GM19455 (cell line): Measurements from ENCODE around the gene SPATA2.

Source experiments
- ATAC-seq: cut with Tn5 transposase; IDR thresholded peaks from one replicate; pipeline ENCODE4 v1.9.1; 2021; ENCODE audit not compliant: unreplicated experiment

The SPATA2 gene

DNA sequence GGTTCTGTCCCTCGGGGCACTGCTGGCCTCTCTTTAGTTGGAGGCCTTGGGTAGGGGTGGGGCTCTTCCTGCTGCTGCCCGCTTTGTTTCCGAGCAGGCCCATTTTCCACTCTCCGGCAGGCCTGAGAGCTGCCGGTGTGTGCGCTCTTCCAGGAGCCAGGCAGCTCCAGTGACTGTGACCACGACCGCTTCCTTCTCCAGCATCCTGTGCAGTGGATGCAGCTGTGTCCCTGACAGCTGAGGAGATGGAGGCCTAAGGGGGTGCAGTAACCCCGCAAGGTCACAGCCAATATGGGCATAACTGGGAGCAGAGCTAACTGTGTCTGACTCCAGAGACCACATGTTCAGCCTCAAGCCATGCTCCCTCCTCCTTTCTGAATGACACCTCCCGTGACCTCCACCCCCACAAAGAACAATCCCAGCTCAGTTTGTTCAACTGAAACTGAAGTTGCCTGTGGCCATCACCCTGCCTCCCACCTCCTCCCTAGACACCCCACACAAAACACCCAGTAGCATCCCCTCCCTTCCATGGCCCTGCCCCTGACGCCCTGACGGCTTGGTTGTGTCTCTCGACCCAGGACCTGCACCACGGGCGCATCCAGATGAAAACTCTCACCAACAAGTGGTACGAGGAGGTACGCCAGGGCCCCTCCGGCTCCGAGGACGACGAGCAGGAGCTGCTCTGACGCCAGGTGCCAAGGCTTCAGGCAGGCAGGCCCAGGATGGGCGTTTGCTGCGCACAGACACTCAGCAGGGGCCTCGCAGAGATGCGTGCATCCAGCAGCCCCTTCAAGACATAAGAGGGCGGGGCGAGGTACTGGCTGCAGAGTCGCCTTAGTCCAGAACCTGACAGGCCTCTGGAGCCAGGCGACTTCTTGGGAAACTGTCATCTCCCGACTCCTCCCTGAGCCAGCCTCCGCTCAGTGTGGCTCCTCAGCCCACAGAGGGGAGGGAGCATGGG is 27.8 kb downstream of the SPATA2 start:
- no peak for ATAC-seq

DNA sequence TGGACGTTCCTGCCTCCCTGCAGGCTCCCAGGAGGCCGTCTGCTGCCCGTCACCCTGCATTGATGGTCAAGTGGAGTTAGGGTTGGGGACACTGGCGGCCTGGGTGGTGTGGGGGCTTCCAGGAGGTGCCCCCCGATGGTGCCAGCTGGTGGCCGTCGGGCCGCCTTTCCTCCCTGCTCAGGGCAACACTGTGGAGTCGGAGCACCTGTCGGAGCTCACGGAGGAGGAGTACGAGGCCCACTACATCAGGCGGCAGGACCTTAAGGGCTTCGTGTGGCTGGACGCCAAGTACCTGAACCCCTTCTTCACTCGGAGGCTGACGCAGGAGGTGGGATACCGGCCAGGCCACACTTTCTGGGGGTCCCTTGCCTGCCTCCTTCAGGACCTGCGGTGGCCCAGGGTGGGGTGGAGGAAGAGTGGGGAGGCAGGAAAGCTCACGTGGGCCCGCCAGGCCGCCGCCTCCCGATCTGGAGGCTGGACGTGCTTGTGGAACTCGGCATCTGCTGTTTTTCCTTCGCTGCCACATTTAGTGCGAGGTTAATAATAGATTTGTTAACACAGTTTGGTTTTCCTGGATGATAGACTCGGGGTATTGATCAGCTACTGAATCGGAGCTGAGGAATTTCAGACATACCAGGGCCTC is 28.6 kb downstream of the SPATA2 start:
- ATAC-seq = no peak

DNA sequence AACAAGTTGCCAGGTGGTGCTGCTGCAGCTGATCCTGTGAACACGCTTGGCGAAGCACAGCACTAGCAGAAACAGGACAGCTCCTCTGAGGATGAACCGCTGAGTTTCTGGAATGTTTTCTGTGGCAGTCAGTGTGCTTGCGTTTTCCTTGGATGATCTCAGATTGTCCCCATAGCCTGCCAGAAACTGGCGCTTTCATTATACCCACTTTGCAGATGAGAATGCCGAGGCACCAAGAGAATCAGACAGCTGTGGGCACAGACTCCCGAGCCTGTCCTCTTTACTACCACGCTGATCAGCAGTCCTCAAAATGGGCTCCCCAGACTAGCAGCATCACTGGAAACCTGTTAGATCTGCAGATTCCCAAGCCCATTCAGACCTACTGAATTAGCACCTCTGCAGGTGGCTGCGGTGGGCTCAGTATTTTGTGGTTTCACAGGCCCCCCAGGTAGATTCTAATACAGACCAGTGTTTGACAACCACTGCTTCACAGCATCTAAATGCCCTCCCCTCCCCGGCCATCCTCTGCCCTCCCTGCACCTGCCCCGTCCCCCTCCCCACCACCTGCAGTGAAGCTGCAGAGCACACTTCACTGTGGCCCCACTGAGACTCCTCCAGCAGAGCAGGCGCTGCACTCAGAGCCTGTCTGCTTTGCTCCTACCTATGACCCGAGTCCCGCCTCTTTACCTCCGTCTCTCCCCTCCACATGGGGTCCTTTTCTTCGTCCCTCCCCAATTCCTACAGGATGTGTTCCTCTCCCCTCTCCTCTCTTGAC is 29.6 kb downstream of the SPATA2 start:
- no peak for ATAC-seq

DNA sequence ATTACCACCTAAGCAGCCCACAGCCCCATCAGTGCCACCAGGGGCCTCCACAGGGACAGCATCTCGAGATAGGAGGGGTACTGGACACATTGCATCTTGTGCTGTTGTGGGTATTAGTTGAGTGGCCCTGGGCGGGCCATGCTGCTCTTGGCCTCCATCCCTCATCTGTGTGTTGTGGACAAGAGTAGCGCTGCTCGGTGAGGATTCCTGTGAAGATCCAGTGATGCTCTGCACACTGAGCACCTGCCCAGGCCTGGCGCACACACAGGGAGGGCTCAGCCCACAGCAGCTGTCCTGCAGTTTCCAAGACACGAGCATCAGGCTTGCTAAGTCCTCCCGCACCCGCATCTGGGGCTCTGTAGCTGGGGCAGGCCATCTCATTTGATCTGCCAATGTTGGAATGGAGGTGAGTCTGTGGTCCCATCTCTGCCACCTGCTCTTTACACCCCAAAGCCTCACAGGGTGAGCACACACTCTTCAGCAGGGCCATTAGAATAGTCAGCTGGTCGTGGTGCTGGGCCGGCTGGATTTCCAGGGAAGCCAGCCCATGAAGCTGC is 32.0 kb downstream of the SPATA2 start:
- ATAC-seq = no peak

DNA sequence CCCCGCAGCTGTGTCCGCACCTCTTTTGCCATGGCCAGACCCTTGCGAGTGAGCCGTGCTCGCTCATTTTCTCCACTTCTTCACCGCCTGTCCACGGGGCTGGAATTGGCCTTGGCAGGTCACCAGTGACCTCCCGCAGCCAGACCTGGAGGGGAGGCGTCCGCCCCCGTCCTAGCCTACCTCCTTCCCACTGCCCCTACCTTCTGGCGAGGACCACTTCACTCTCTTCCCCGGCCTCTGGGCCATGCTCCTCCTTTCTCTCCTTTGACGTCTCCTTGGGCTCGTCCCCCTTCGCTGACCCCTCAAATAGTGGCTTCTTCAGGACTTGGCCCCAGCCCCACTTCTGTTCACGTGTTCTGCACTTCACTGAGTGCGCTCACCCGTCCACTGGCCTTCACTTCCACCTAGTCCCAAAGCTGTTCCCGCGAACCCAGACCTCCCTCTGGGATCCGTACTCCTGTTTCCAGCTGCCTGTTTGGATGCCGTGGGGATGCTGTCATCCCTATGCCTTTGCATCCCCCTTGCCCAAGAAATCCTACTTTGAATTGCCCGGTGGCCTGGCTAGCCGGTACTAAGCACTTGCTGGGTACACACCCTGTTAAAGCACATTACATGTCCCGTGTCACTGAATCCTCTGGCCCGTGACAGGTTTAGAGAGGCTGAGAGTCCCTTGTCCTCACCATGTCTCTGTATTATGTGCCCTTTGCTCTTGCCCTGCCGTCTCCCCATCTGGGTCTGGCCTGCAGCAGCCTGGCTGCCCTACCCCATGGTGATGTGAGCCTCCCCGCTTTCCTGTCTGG is 33.0 kb downstream of the SPATA2 start:
- ATAC-seq = no peak

DNA sequence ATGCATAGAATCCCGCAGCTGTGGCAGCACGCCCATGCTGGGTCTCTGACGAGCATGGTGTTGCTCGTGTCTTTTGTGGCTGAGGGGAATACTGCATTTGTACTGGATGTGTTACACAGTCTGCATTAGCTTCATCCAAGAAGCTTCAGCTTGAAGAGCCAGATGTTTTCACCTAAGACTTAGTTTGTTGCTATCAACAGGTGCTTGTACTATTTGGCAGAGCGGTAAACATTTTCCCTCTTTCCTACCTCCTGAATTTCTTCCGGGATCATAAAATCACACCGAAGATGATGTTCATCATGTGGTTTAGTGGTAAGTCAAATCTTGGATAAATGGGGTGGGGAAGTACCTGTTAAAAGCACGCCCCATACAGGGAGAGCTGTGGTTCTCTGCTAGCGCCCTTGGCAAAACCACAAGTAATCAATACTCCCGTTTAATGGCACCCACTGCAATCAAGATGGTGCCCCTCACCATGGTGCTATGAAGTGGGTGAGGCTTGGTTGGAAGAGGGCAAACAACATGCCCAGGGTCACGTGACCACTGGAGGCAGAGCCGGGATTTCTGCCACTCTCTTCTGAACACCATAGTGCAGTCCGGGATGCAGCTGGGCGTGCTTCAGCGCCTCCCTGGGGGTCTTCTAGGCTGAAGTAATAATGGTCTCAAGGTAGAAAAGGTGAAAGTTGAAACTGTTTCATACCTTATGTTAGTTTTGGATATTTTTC is 34.4 kb downstream of the SPATA2 start:
- ATAC-seq = no peak

DNA sequence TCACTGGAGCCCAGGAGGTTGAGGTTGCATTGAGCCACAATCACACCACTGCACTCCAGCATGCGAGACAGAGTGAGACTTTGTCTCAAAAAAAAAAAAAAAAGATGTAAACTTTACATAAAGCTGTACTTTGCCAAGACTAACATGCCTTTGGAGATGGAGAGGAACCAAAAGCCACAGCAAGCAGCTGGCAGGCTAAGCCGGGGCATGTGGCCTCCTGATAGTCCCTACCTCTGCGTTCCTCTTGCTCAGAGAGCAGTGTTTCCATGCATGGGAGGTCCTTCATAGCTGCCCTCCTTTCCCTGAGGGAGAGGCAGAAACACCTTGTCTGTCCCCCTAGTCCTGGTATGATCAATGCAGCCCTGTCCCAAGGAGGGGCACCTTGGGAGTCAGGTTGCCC is 35.2 kb downstream of the SPATA2 start:
- no peak for ATAC-seq

DNA sequence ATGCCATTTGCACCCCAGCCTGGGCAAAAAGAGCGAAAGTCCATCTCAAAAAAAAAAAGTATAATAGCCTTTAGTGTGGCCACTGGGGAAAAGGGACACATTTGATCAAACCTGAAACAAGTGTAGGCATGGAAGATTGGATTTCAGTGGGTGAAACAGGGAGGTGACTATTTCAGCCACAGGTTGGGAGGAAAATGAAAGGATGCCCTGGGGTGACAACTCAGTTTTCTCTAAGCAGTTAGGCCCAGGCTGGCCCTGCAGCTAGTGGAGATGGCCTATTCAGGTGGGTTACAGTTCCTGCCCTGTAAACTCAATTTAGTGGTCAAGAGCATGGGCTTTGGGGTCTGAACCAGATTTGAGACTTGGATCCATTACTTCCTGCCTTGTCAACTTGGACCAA is 36.4 kb downstream of the SPATA2 start:
- ATAC-seq = no peak

DNA sequence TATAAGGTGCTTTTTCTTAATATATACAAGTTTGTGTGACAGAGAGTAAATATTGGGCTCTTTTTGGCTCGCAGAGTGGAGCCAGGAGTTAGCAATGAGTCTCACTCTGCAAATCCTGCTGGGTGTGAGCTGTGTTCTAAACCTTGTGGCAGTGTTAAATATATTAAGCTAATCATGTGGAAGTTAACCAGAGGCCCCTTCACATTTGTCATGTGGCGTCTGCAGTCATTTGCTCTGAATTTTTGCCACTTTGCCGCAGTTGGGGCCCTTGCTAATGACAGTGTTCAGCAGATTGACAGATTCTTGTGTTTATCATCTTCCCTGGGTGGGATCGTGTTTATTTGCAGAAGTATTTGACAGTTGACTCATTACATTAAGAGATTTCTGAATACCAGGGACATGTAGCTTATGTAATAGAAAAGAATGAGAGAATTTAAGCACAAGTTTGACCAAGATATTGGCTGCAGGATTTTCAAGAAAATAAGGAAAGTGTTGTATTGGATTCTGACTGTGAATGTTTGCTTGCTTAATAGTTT is 37.9 kb downstream of the SPATA2 start:
- ATAC-seq = no peak

DNA sequence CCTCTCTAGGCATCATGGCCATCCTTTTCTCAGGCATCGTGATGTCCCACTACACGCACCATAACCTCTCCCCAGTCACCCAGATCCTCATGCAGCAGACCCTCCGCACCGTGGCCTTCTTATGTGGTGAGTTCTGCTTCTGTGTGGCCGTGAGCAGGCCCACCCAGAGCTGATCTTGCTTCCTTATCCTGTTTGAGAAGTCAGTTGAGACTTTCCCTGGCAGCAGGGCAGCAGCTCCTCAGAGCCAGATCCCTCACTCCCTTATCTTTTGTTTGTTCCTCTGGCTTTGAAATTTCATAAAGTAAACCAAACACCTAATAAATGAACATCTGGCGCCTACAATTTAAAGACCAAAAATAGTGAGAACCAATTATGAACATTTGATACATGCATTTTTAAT is 40.6 kb downstream of the SPATA2 start:
- ATAC-seq = no peak

DNA sequence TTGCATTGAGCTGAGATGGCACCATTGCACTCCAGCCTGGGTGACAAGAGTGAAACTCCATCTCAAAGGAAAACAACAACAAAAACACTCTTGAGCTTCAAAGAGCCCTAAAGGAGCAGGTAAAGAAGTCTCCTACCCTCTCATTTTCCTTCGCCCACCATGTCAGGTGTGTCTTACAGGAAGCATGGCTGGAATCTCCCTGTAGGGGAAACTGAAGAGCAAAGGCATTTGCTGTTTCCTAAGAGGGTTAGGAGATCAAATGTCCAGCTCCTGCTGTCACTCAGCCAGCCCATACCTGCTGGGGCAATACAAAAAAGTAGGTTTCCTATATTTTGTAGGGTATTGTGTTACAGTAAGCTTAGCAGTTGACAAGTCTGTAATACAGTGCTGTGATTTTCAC is 43.3 kb downstream of the SPATA2 start:
- ATAC-seq = no peak

DNA sequence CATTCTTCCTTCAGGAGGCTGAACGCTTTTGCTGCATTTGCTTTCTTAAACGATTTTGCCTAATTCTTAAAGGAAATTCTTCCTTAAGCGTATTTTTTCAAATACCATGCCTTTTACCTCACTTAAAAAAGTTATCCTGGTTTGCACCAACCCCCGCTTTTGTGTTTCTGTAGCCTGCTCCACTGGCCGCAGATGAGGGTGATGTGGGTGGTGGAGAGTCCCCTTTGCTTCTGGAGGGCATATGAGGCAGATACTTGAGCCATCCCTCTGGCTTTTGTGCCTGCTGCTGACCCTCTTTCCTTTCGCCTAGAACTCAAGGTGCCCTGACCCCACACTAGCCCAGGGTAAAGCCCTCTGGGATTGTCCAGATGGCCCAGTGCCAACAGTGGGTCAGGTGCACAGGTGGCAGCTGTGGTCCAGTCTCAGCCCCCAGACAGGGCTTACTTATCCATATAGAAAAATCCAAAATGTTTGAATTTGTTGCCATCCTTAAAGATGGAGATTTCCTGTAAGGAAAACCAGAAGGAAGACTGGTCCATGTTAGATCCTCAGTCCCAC is 43.9 kb downstream of the SPATA2 start:
- no peak for ATAC-seq

DNA sequence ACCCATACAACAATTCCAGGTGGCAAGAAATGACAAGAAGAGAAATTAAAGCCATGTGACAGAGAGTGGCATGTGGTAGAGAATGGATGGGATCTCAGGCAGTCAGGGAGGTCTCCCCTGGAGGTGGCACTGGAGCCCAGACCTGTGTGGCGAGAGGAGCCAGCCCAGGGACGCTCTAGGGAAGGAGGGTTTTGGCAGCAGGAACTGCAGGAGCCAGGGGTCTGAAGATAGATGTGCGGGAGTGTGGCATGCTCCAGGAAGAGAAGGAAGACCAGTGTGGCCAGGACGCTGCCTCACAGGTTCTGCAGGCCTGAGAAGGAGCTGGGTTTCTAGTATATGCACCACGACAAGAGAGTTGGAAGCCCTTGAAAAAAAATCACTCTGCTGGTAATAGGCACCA is 45.1 kb downstream of the SPATA2 start:
- no peak for ATAC-seq

DNA sequence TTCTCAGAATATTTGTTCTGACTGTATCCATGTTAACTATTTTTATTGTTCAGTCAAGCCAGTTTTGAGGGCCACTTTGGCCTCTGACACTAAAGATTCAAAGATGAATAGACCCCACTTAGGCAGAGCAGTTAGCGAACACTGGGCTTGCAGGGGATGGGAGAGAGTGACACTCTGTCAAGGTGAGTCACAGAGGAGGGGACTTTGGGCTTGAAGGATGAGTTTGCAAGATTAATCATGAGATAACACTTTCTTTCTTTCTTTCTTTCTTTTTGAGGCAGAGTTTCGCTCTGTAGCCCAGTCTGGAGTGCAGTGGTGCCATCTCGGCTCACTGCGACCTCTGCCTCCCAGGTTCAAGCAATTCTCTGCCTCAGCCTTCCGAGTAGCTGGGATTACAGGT is 46.4 kb downstream of the SPATA2 start:
- no peak for ATAC-seq

DNA sequence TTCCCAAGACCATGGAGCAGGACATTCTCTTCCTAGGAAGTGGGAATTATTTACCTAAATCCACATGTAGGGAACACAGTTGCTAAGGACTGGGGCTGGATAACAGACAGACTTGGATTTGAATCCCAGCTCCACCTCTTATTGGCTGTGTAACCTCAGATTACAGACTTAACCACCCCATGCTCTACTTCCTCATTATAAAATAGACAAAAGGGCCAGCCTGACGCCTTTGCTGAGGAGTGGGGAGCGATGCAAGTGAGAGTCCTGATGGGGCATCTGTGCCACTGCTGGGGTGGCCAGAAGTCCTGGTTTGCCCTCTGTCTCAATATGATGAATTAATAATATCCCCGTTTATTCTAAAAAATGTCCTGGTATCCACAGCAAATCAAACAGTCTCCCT is 46.8 kb downstream of the SPATA2 start:
- no peak for ATAC-seq

DNA sequence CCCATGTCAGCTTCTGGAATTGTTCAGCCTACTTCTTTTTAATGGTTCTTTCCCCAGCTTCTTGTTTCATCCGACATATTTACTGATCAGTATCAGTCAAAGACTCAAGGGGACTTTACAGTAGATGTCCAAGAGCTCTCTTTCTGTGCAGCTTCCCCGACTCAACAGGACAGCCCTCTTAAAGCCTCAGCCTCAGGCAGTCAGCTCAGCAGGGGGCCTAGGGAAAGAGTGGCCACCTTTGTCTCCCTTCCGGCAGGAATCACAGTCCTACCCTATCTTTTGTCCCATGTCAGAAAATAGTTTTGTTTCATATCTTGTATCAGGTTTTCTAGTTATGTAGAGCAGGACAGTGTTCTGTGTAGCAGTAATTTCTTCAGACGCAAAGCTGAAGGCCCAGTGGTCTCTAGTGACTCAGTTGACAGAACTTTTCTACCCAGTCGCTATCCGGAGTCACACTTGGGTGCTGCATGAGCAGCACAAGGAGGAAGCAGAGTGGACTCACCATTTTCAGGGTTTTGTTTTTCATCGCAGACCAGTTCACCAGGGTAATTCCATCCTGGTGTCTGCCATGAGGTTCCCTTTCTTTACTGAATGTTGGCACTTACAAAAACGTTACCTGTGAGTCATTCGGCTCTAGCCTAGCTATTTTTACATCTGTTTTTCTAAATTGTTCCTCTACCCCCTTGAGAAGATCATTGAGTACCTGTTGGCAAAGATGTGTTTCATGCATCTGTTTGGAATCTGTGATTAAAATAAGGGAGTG is 47.7 kb downstream of the SPATA2 start:
- ATAC-seq = no peak

DNA sequence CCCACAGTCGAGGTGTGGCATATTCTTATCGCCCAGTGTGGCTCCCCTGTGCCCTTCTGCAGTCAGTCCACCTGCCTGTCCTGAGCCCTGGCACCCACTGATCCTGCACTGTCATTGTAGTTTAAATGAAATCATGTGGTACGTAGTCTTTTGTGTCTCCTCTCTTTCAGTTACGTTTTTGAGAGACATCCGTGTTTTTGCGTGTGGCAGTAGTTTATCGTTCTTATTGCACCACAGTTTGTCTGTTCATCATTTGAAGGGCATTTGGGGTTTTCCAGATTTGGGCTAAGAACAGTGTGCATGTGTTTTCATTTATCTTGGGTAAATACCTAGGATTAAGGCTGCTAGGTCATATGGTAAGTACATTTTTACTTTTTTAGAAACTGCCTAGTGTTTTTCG is 49.3 kb downstream of the SPATA2 start:
- ATAC-seq = no peak

DNA sequence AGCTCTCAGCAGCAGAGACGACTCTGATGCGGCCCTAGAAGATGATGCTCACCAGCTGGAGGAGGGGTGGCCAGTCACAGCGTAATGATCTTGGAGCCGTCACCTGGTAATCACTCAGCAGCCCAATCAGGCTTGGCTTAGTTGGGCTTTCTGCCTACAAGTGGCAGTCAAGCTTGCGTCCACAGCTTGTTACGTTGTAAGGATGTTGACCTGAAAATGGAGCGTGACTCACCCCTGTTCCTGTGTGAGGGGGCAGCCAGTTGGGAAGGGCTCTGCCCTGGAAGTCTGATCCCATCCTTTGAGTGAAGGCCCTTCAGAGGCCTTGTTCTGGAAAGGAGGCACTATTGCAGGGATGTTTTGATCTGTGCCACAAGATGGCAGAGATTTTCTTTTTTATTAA is 49.8 kb downstream of the SPATA2 start:
- no peak for ATAC-seq

DNA sequence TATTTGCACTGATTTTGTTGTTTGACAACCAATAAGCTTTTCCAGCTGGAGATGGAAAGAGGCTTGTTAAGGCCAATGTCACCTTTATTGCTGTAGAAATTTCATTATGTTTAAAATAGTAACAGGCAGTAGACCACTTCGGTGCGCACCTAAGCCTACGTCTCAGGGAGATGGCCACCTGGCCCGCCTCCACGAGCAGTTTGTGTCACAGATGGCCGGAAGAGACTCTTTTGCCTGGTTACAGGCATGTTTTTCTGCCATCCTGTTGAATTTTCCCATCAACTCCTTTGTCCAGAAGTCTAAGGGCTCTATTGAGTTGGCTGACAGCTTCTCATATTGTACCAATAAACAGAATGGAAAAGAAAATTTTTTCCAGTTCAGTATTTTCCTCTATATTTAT is 51.7 kb downstream of the SPATA2 start:
- no peak for ATAC-seq
